Measurements from ENCODE around the gene RAP1GDS1. TPM values are rescaled to one million over a fixed set of nuclear protein-coding genes. Genes with fewer than 3 reads are reported as not detected.

RAP1GDS1 gene
- total RNA-seq, 6 experiments from 2014 or later, result 66.8 to 78.7 (median 73.0) TPM

DNA sequence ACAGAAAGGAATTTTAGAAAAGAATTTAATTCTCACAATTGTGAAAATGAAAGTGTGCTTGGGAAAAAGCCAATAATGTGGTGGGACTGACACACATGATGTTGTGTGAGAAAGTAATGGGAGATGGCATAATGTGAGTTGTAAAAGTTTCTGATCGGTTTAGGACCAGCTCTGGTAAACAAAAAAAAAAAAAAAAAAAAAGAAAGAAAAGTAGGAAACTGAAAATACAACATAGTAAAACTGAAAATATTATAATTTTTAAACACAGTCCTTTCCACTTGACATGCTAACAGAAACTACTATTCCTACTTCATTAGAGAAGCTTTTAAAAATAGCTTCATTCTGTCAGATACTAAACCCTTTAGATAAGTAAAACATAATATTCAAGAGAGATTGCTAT, 28.2 kb downstream of the RAP1GDS1 start:
- Mint-ChIP-seq H3K4me1 (ENCODE audit: low read depth) (peaks cover 38% of the 10 kb centered on the region), H3K27me3 (ENCODE audit: insufficient read depth) (no peaks in the 10 kb centered on the region), H3K4me3 (no peak overlapping the region), H3K9me3 (no peaks in the 10 kb centered on the region), H3K36me3 (ENCODE audit: low read depth) (peaks cover 11% of the 10 kb centered on the region), H3K27ac (no peak overlapping the region)
- TF ChIP-seq, protein P1, sequence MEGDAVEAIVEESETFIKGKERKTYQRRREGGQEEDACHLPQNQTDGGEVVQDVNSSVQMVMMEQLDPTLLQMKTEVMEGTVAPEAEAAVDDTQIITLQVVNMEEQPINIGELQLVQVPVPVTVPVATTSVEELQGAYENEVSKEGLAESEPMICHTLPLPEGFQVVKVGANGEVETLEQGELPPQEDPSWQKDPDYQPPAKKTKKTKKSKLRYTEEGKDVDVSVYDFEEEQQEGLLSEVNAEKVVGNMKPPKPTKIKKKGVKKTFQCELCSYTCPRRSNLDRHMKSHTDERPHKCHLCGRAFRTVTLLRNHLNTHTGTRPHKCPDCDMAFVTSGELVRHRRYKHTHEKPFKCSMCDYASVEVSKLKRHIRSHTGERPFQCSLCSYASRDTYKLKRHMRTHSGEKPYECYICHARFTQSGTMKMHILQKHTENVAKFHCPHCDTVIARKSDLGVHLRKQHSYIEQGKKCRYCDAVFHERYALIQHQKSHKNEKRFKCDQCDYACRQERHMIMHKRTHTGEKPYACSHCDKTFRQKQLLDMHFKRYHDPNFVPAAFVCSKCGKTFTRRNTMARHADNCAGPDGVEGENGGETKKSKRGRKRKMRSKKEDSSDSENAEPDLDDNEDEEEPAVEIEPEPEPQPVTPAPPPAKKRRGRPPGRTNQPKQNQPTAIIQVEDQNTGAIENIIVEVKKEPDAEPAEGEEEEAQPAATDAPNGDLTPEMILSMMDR (IDR thresholded peaks at IDR 0.05), result no peak
- DNase-seq, result no peak

DNA sequence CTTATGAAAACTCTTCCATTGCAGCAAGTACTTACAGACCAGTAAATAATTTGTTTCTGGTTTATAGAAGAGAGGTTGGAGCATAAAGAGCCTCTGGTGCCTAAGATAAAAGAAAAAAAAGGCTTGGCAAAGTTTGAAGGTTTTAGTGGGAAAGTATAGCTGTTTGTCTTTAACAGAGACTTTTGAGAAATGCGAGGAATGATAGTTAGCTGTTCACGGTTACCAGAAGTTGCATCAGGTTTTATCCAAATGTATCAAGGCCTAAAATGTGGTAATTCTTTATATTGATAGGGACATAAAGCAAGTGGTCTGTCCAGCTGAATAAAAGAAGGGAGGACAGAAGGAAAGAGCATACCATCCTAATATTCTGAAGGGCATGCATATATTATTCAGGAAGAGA, 29.3 kb downstream of the RAP1GDS1 start:
- peaks cover 11% of the 10 kb centered on the region for H3K36me3 Mint-ChIP-seq (ENCODE audit: low read depth)
- peaks cover 30% of the 10 kb centered on the region for H3K4me1 Mint-ChIP-seq (ENCODE audit: low read depth)
- no peak overlapping the region for H3K4me3 Mint-ChIP-seq
- peak overlapping the region; percentile 8; the same call in 1 of the 2 replicates for H3K27ac Mint-ChIP-seq
- no peaks in the 10 kb centered on the region for H3K9me3 Mint-ChIP-seq
- H3K27me3 Mint-ChIP-seq (ENCODE audit: insufficient read depth), result no peaks in the 10 kb centered on the region
- TF ChIP-seq, protein P1 (IDR thresholded peaks at IDR 0.05), result no peak
- DNase-seq, result no peak

DNA sequence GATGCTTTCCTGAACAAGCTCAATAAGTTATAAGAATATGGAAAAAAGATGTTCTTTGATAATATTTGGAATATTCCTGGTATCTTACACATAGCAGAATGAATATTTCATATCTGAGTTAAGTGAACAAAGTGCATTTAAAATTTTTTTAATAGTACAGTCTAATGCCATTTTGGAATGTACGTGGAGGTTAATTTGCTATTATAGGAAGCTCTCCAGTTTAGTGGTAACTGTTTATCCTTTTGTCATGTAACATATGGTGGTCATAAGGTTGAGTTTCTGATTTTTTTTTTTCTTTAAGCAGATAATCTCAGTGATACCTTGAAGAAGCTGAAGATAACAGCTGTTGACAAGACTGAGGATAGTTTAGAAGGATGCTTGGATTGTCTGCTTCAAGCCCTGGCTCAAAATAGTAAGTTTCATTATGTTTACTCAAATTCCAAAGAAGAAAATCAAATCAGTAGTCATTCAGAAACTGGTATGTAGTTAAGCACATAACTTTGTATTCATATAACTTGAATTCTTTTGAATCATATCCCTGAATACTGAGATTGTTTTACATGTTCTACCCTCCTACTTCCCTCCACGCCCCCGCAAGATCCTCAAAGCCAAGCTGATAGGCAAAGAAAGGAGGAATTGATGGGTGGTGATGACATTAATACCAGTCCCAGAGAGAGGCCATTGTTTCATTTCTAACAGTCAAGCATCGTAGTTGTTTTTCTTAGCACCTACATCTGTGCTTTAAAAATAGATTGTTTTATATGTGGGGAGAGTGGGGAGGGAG, 32.1 kb downstream of the RAP1GDS1 start:
- H3K9me3 Mint-ChIP-seq, result no peaks in the 10 kb centered on the region
- H3K27me3 Mint-ChIP-seq (ENCODE audit: insufficient read depth), result no peaks in the 10 kb centered on the region
- H3K36me3 Mint-ChIP-seq (ENCODE audit: low read depth), result peaks cover 29% of the 10 kb centered on the region
- DNase-seq, result no peak
- TF ChIP-seq, protein P1 (IDR thresholded peaks at IDR 0.05), result no peak
- peak overlapping the region; percentile 44; the same call in 1 of the 2 replicates for H3K27ac Mint-ChIP-seq
- no peak overlapping the region for H3K4me3 Mint-ChIP-seq
- H3K4me1 Mint-ChIP-seq (ENCODE audit: low read depth), result peaks cover 30% of the 10 kb centered on the region

DNA sequence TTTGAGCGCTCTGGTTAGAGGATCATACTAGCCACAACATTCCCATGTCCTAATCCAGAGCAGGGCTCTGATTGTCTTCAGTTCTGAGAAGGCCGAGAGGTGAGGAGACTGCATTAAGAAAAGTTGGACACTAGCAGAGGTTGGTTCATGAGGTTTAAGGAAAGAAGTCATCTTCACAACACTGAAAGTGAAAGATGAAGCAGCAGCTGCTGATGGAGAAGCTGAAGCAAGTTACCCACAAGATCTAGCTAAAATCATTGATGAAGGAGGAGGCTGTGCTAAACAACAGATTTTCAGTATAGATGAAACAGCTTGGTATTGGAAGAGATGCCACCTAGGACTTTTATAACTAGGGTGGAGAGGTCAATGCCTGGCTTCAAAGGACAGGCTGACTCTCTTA, 36.8 kb downstream of the RAP1GDS1 start:
- H3K9me3 Mint-ChIP-seq, result peaks cover 16% of the 10 kb centered on the region
- H3K4me1 Mint-ChIP-seq (ENCODE audit: low read depth), result peaks cover 9% of the 10 kb centered on the region
- no peak for DNase-seq
- no peak overlapping the region for H3K4me3 Mint-ChIP-seq
- H3K27me3 Mint-ChIP-seq (ENCODE audit: insufficient read depth), result no peaks in the 10 kb centered on the region
- H3K36me3 Mint-ChIP-seq (ENCODE audit: low read depth), result peaks cover 65% of the 10 kb centered on the region
- no peak overlapping the region for H3K27ac Mint-ChIP-seq
- TF ChIP-seq, protein P1 (IDR thresholded peaks at IDR 0.05), result no peak

DNA sequence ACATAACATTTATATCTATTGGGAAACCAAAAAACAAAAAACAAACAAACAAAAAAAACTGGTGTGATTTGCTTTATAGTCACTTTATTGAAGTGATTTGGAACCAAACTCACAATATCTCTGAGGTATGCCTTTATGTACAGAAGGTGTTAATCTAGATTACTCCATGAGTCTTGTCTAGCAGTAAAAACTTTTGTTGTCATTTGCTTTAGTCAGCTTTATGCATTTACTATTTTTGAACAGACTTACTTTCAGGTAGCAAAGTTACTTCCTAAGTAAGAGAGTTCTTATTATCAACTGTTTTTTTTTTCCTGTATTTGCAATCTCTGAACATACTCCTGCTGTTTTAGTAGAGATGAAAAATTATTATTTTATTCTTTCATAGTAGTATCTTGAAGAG, 39.5 kb downstream of the RAP1GDS1 start:
- DNase-seq, result no peak
- Mint-ChIP-seq H3K36me3 (ENCODE audit: low read depth) (peaks cover 69% of the 10 kb centered on the region), H3K4me3 (no peak overlapping the region), H3K9me3 (peaks cover 28% of the 10 kb centered on the region), H3K27me3 (ENCODE audit: insufficient read depth) (no peaks in the 10 kb centered on the region; the same call in 1 of the 2 replicates), H3K27ac (no peak overlapping the region), H3K4me1 (ENCODE audit: low read depth) (no peaks in the 10 kb centered on the region)
- TF ChIP-seq, protein P1 (IDR thresholded peaks at IDR 0.05), result no peak

All from HFFc6 (cell line).